ENCODE measurements around the gene CCDC50. TPM values are rescaled to one million over a fixed set of nuclear protein-coding genes. Genes with fewer than 3 reads are reported as not detected.

Gene CCDC50
- polyA plus RNA-seq, 1 donor (not counting 4 experiments of a cell fraction or from before 2014, with no cell fraction given) = 54.8 TPM

- dilution Hi-C loops (cut with MboI; ENCODE audit: extremely low pct_ligation_motif_present, low sequenced_read_pairs) = no loop called here
- H2AFZ ChIP-seq (ENCODE audit: control insufficient read depth, low read length) = no peak overlapping the region
- TF ChIP-seq CTCF (optimal IDR thresholded peaks at IDR 0.05 in 1 of 3, IDR thresholded peaks at IDR 0.05 in 1 of 3, conservative IDR thresholded peaks at IDR 0.05 in 1 of 3; ENCODE audit: extremely low read depth in 1 of 3, insufficient read depth in 2 of 3, low read length in 3 of 3) (no peak), EZH2 (IDR thresholded peaks at IDR 0.05; ENCODE audit: low read length) (no peak)
Measured at GRCh38 chr3:191424881-191425280, 95.7 kb downstream of the CCDC50 start.

GRCh38 chr3:191425322-191425734 is 96.1 kb downstream of the CCDC50 start:
- FAIRE-seq (no peak), DNase-seq (ENCODE audit: low read depth, low spot score) (no peak)
- Histone ChIP-seq H3K36me3 (ENCODE audit: control insufficient read depth in 2 of 2, extremely low read depth in 1 of 2, insufficient read depth in 2 of 2, low read length in 2 of 2) (no peaks in the 10 kb centered on the region), H3K79me2 (ENCODE audit: control insufficient read depth, insufficient read depth, low read length) (no peaks in the 10 kb centered on the region), H4K20me1 (ENCODE audit: control insufficient read depth, extremely low read depth, insufficient read depth, low read length) (no peaks in the 10 kb centered on the region), H3K9me3 (ENCODE audit: control insufficient read depth, low read depth, low read length) (no peaks in the 10 kb centered on the region), H3K27ac (ENCODE audit: control insufficient read depth, insufficient read depth, low read length) (no peak overlapping the region), H3K9ac (ENCODE audit: control insufficient read depth, extremely low read depth, insufficient read depth, low read length) (no peak overlapping the region), H2AFZ (ENCODE audit: control insufficient read depth, low read length) (no peak overlapping the region), H3K9me1 (ENCODE audit: control insufficient read depth, extremely low read depth, insufficient read depth, low read length) (no peaks in the 10 kb centered on the region), H3K4me1 (ENCODE audit: control insufficient read depth, extremely low read depth, insufficient read depth, low read length) (no peaks in the 10 kb centered on the region), H3K27me3 (ENCODE audit: control insufficient read depth, extremely low read depth, insufficient read depth, low read length) (no peaks in the 10 kb centered on the region), H3K4me3 (ENCODE audit: control insufficient read depth in 2 of 3, extremely low read depth in 1 of 3, insufficient read depth in 2 of 3, low read depth in 1 of 3, low read length in 3 of 3) (no peak overlapping the region), H3K4me2 (ENCODE audit: control insufficient read depth, extremely low read depth, insufficient read depth, low read depth, low read length) (no peak overlapping the region)
- no peak for TF ChIP-seq EZH2 (IDR thresholded peaks at IDR 0.05; ENCODE audit: low read length)
- TF ChIP-seq CTCF (optimal IDR thresholded peaks at IDR 0.05 in 1 of 3, IDR thresholded peaks at IDR 0.05 in 1 of 3, conservative IDR thresholded peaks at IDR 0.05 in 1 of 3; ENCODE audit: extremely low read depth in 1 of 3, insufficient read depth in 2 of 3, low read length in 3 of 3) = no peak
- dilution Hi-C loops (cut with MboI; ENCODE audit: extremely low pct_ligation_motif_present, low sequenced_read_pairs) = no loop called here

More at GRCh38 chr3:191424881-191425280, 95.7 kb downstream of the CCDC50 start:
- no peak overlapping the region for H3K4me3 ChIP-seq (ENCODE audit: control insufficient read depth in 2 of 3, extremely low read depth in 1 of 3, insufficient read depth in 2 of 3, low read depth in 1 of 3, low read length in 3 of 3)
- no peaks in the 10 kb centered on the region for H3K27me3 ChIP-seq (ENCODE audit: control insufficient read depth, extremely low read depth, insufficient read depth, low read length)
- FAIRE-seq (no peak), DNase-seq (ENCODE audit: low read depth, low spot score) (no peak)
- H3K9me1 ChIP-seq (ENCODE audit: control insufficient read depth, extremely low read depth, insufficient read depth, low read length) = no peaks in the 10 kb centered on the region
- H3K36me3 ChIP-seq (ENCODE audit: control insufficient read depth in 2 of 2, extremely low read depth in 1 of 2, insufficient read depth in 2 of 2, low read length in 2 of 2) = no peaks in the 10 kb centered on the region
- no peak overlapping the region for H3K9ac ChIP-seq (ENCODE audit: control insufficient read depth, extremely low read depth, insufficient read depth, low read length)
- H3K4me1 ChIP-seq (ENCODE audit: control insufficient read depth, extremely low read depth, insufficient read depth, low read length) = no peaks in the 10 kb centered on the region
- H3K9me3 ChIP-seq (ENCODE audit: control insufficient read depth, low read depth, low read length) = no peaks in the 10 kb centered on the region
- no peaks in the 10 kb centered on the region for H4K20me1 ChIP-seq (ENCODE audit: control insufficient read depth, extremely low read depth, insufficient read depth, low read length)
- no peak overlapping the region for H3K4me2 ChIP-seq (ENCODE audit: control insufficient read depth, extremely low read depth, insufficient read depth, low read depth, low read length)
- H3K27ac ChIP-seq (ENCODE audit: control insufficient read depth, insufficient read depth, low read length) = no peak overlapping the region
- H3K79me2 ChIP-seq (ENCODE audit: control insufficient read depth, insufficient read depth, low read length) = no peaks in the 10 kb centered on the region
